Neutrophil (primary cell): ENCODE data around the gene MYRF.

ENCODE experiments used
- H3K27ac ChIP-seq: fragments of 200-600 bp; sonication (generic); 2 replicates; pipeline ENCODE4 v1.5.1; 2016; ENCODE audit warnings: mild to moderate bottlenecking, moderate library complexity
- H3K27me3 ChIP-seq: fragments of 200-600 bp; sonication (generic); 2 replicates; pipeline ENCODE4 v1.6.0; 2016; ENCODE audit warnings: mild to moderate bottlenecking
- H3K36me3 ChIP-seq: fragments of 200-600 bp; sonication (generic); 2 replicates; pipeline ENCODE4 v1.5.1; 2017
- H3K4me1 ChIP-seq, 2 experiments: fragments of 200-600 bp in 1 of 2; sonication (generic) in 1 of 2; 1 replicate in 1 of 2; 2 replicates in 1 of 2; pipeline versions ENCODE4 v1.5.1 to v1.6.1; 2013 to 2016; ENCODE audit warnings: low read depth in 1 of 2, low read length in 1 of 2, mild to moderate bottlenecking in 1 of 2, moderate library complexity in 1 of 2; ENCODE audit not compliant: control insufficient read depth in 1 of 2, insufficient read depth in 1 of 2
- H3K4me3 ChIP-seq, 2 experiments: fragments of 200-600 bp in 1 of 2; sonication (generic) in 1 of 2; 1 replicate in 1 of 2; 2 replicates in 1 of 2; pipeline ENCODE4 v1.5.1; 2013 to 2016; ENCODE audit warnings: low read depth in 1 of 2, low read length in 1 of 2, mild to moderate bottlenecking in 1 of 2, moderate library complexity in 1 of 2
- H3K9me3 ChIP-seq: fragments of 200-600 bp; sonication (generic); 2 replicates; pipeline ENCODE4 v1.5.1; 2016
- TF ChIP-seq, protein P1 (sequence below): fragments of 200-600 bp; sonication (generic); IDR thresholded peaks from 2 replicates; pipeline ENCODE4 v1.5.1; 2016; ENCODE audit warnings: antibody characterized with exemption

MYRF gene

DNA sequence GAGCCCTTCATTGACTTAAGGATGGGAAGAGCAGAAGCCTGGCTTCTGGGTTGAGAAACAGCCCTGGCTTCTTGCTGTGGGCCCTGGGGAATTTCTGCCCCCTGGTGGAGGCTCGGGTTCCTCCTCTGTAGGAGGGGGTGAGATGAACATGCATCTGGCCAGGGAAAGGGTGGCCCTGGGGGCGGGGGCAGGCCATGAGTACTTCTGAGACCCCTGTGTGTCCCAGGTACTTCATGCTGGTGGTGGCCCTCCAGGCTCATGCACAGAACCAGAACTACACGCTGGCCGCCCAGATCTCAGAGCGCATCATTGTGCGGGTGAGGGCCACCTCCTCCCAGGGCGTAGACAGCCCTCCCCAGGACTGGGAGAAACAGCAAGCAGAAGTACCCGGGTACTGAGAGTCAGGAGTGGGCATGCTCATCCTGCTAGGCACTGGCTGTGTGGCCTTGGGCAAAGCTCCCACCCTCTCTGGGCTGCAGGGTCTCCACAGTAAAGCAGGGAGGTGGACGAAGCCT, 24.2 kb downstream of the MYRF start:
- Histone ChIP-seq H3K4me3 (peak overlapping the region in 1 of 2 experiments; percentile 48), H3K9me3 (no peaks in the 10 kb centered on the region), H3K27me3 (peaks cover 26% of the 10 kb centered on the region), H3K27ac (no peak overlapping the region), H3K36me3 (no peaks in the 10 kb centered on the region), H3K4me1 (peaks cover 15 to 17% of the 10 kb centered on the region in 2 experiments)
- TF ChIP-seq, protein P1, sequence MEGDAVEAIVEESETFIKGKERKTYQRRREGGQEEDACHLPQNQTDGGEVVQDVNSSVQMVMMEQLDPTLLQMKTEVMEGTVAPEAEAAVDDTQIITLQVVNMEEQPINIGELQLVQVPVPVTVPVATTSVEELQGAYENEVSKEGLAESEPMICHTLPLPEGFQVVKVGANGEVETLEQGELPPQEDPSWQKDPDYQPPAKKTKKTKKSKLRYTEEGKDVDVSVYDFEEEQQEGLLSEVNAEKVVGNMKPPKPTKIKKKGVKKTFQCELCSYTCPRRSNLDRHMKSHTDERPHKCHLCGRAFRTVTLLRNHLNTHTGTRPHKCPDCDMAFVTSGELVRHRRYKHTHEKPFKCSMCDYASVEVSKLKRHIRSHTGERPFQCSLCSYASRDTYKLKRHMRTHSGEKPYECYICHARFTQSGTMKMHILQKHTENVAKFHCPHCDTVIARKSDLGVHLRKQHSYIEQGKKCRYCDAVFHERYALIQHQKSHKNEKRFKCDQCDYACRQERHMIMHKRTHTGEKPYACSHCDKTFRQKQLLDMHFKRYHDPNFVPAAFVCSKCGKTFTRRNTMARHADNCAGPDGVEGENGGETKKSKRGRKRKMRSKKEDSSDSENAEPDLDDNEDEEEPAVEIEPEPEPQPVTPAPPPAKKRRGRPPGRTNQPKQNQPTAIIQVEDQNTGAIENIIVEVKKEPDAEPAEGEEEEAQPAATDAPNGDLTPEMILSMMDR = no peak

DNA sequence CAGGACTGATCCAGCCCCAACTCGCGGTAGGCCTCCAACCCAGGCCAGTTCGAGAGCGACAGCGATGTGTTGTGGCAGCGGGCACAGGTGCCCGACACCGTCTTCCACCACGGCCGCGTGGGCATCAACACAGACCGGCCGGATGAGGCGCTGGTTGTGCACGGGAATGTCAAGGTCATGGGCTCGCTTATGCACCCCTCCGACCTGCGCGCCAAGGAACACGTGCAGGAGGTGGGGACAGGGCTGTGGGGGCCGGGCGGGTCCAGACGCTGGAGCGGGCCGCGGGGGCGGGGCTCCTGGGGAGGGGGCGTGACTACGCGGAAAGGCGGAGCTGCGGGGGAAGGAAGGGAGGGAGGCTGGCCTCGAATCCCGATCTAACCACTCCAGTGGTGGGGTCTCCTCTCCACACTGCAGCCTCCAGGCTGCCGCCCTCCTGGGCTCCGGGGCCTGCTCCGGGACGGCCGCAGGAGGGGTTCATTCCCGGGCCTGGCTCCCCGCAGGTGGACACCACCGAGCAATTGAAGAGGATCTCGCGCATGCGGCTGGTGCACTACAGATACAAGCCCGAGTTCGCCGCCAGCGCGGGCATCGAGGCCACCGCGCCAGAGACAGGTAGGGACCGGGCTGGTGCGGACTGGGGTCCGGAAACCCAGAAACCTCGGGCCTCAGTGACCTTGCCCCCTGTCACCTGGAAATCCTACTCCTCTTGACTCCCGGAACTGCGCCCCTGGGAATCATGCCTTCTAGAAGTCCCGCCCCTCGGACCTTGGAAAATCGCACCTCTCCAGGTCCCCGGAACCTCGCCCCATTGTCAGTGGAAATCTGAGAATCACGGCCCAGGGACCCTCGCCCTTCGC, 25.0 kb downstream of the MYRF start:
- H3K4me1 ChIP-seq = peaks cover 12 to 14% of the 10 kb centered on the region in 2 experiments
- no peak overlapping the region for H3K27ac ChIP-seq
- H3K36me3 ChIP-seq = no peaks in the 10 kb centered on the region
- H3K27me3 ChIP-seq = peaks cover 26% of the 10 kb centered on the region
- TF ChIP-seq, protein P1 = no peak
- peak overlapping the region; percentile 48 to 60 for H3K4me3 ChIP-seq
- H3K9me3 ChIP-seq = no peaks in the 10 kb centered on the region

DNA sequence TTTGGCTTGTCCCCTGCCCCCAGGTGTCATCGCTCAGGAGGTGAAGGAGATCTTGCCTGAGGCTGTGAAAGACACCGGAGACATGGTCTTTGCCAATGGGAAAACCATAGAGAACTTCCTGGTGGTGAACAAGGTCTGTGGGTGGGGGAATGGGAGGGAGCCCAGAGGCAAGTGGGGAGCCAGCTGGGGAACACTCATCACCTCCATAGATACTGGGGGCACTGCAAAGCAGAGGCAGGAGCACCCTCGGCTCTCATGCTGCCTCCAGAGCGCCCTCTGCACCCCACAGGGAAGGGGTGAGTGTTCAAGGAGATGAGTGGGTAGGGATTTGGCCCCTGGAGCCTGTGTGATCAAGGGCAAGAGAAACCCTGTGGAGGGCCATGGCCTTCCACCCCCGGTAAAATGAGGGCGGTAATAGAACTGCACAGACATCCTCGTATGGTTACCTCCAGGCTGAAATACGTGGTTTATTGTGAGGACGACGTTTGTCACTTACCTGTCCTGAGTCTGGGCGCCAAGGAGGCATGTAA, 26.0 kb downstream of the MYRF start:
- H3K27ac ChIP-seq = no peak overlapping the region
- peaks cover 6% of the 10 kb centered on the region for H3K36me3 ChIP-seq
- H3K27me3 ChIP-seq = peaks cover 26% of the 10 kb centered on the region
- H3K4me3 ChIP-seq = no peak overlapping the region
- TF ChIP-seq, protein P1 = no peak
- H3K9me3 ChIP-seq = no peaks in the 10 kb centered on the region
- H3K4me1 ChIP-seq = peaks cover 8 to 9% of the 10 kb centered on the region in 2 experiments

DNA sequence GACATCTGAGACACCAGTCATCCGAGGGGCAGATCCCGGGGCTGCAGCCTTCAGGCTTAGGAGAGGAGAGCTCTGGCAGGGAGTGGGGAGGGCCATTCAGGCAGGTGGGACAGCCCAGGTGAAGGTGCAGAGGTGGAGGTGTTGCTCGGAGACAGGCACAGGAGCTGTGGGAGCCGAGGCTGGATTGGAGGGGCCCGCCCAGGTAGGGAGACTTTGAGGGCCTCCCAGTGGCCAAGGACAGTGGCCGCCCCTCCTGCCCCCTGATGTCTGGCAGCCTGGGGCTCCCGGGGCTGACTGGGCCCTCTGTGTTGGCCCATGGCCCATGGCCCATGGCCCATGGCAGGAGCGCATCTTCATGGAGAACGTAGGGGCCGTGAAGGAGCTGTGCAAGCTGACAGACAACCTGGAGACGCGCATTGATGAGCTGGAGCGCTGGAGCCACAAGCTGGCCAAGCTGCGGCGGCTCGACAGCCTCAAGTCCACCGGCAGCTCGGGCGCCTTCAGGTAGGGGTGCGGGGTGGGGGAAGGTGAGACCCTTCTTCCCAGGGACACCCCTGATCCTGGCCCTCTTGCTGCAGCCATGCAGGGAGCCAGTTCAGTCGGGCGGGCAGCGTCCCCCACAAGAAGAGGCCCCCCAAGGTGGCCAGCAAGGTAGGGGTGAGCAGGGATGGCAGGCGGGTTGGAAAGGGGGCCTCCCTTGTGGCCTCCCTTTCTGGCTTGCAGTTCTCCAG, 26.6 kb downstream of the MYRF start:
- Histone ChIP-seq H3K4me1 (peaks cover 8 to 9% of the 10 kb centered on the region in 2 experiments), H3K36me3 (peaks cover 13% of the 10 kb centered on the region), H3K27me3 (peaks cover 26% of the 10 kb centered on the region), H3K4me3 (no peak overlapping the region), H3K9me3 (no peaks in the 10 kb centered on the region), H3K27ac (no peak overlapping the region)
- TF ChIP-seq, protein P1 = no peak

DNA sequence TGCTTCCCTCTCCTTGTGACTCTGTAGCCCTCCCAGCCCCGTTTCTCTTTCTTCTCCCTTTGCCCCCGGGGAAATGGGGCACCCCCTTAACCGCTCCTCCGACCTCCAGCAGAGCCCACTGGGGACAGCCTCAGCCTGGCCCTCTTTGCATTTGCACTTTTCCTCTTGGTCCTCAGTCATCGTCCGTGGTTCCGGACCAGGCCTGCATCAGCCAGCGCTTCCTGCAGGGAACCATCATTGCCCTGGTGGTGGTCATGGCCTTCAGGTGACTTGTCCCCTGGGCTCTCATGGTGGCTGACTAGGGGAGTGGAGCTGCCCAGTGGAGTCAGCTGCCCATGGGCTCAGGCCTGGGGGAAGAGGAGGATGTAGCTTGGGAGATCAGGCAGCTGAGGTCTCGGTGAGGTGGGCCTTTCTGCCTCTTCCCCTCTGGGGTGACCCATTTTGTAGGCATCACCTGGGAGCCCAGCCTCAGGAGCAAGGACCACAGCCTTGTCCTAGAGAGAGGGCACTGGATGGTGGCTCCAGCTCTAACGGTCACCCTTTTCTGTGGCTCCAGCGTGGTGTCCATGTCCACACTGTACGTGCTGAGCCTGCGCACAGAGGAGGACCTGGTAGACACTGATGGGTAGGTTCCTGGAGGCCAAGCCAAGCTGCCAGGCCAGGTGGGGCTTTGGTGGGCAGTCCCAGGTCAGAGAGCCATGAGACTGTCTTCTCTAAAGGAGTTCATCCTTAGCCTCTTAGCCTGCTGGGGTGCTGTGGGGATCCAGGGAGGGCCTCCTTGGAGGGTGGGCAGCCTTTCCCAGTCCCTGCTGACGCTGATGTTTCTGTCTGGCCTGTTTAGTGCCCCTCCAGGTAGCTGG, 27.5 kb downstream of the MYRF start:
- Histone ChIP-seq H3K27me3 (peaks cover 26% of the 10 kb centered on the region), H3K4me1 (peaks cover 8 to 9% of the 10 kb centered on the region in 2 experiments), H3K4me3 (no peak overlapping the region), H3K36me3 (peaks cover 21% of the 10 kb centered on the region), H3K9me3 (no peaks in the 10 kb centered on the region), H3K27ac (no peak overlapping the region)
- TF ChIP-seq, protein P1 = no peak
